B cell (primary cell): ENCODE results near the gene PPP1R26. TPM values are rescaled to one million over a fixed set of nuclear protein-coding genes. Genes with fewer than 3 reads are reported as not detected.

Experiments
- ATAC-seq: fragments of 200-7000 bp; cut with Tn5 transposase; one replicate; pipeline ENCODE4 v1.10.0; 2021; ENCODE audit warnings: low read depth, mild to moderate bottlenecking, moderate number of reproducible peaks, moderate library complexity
- CTCF ChIA-PET: fragments of 350-600 bp; sonication (Branson Sonifier 250); formaldehyde crosslinking; loops from one replicate; lab custom pipeline; 2021; ENCODE audit warnings: antibody characterized with exemption, inconsistent platforms; lab: Charles Lee
- POLR2A ChIA-PET: fragments of 350-600 bp; sonication (Branson Sonifier 250); formaldehyde crosslinking; loops from one replicate; lab custom pipeline; 2021; ENCODE audit warnings: antibody characterized with exemption; lab: Charles Lee
- DNase-seq: peaks from one replicate; pipeline ENCODE4 v3.0.0; 2013
- H2AFZ ChIP-seq: 2 replicates; pipeline ENCODE4 v1.6.1; 2012; ENCODE audit warnings: mild to moderate bottlenecking, low read depth, low read length; ENCODE audit not compliant: insufficient read depth, poor library complexity, severe bottlenecking
- H3K27ac ChIP-seq, 2 donors: 1 replicate in 1 of 2; 2 replicates in 1 of 2; pipeline ENCODE4 v1.5.1; 2012 to 2013; ENCODE audit warnings: low read length in 2 of 2, mild to moderate bottlenecking in 2 of 2, moderate library complexity in 1 of 2
- H3K27me3 ChIP-seq, 4 experiments: fragments of 200-600 bp in 1 of 4; sonication (generic) in 1 of 4; replicated peaks in 1 of 4; 1 replicate in 2 of 4; 2 replicates in 2 of 4; pipeline versions ENCODE4 v1.6.1 to v1.7.0; 2013 to 2016; ENCODE audit warnings: low read length in 3 of 4, mild to moderate bottlenecking in 2 of 4, mixed read lengths in 1 of 4, moderate library complexity in 1 of 4; ENCODE audit not compliant: insufficient read depth in 4 of 4, control insufficient read depth in 3 of 4; ENCODE audit errors: control extremely low read depth in 1 of 4
- H3K36me3 ChIP-seq, 2 experiments: replicated peaks in 1 of 2; 1 replicate in 1 of 2; 2 replicates in 1 of 2; pipeline versions ENCODE4 v1.6.1 to v1.7.1; 2013; ENCODE audit warnings: low read length in 1 of 2; ENCODE audit not compliant: insufficient read depth in 2 of 2, control insufficient read depth in 1 of 2; ENCODE audit errors: control extremely low read depth in 1 of 2, extremely low read depth in 1 of 2
- H3K4me1 ChIP-seq, 2 donors: fragments of 200-600 bp in 1 of 2; sonication (generic) in 1 of 2; 1 replicate in 1 of 2; 2 replicates in 1 of 2; pipeline versions ENCODE4 v1.5.1 to v1.6.1; 2013 to 2017; ENCODE audit warnings: low read length in 2 of 2; ENCODE audit not compliant: control insufficient read depth in 2 of 2, insufficient read depth in 2 of 2
- H3K4me2 ChIP-seq: replicated peaks from 2 replicates; pipeline ENCODE3; 2012; ENCODE audit warnings: mild to moderate bottlenecking, low read depth, low read length; ENCODE audit not compliant: poor library complexity, severe bottlenecking
- H3K4me3 ChIP-seq, 5 experiments: fragments of 200-600 bp in 1 of 5; sonication (generic) in 1 of 5; 1 replicate in 3 of 5; 2 replicates in 2 of 5; pipeline versions ENCODE4 v1.5.1 to v1.7.0; 2011 to 2016; ENCODE audit warnings: low read length in 4 of 5, mild to moderate bottlenecking in 4 of 5, low read depth in 2 of 5, control low read depth in 1 of 5, moderate library complexity in 1 of 5; ENCODE audit not compliant: insufficient read depth in 1 of 5; ENCODE audit errors: control extremely low read depth in 1 of 5, extremely low read depth in 1 of 5
- H3K79me2 ChIP-seq: fragments of 200-600 bp; sonication (generic); one replicate; pipeline ENCODE4 v1.6.0; 2016; ENCODE audit warnings: low read length; ENCODE audit not compliant: control insufficient read depth, insufficient read depth
- H3K9ac ChIP-seq: fragments of 200-600 bp; sonication (generic); 2 replicates; pipeline ENCODE4 v1.6.1; 2017; ENCODE audit warnings: mild to moderate bottlenecking, low read length, moderate library complexity
- H3K9me3 ChIP-seq, 3 donors: one replicate each; pipeline versions ENCODE4 v1.6.1 to v1.7.1; 2013; ENCODE audit warnings: low read length in 2 of 3; ENCODE audit not compliant: control insufficient read depth in 2 of 3, insufficient read depth in 1 of 3; ENCODE audit errors: control extremely low read depth in 1 of 3
- H4K20me1 ChIP-seq: 2 replicates; pipeline ENCODE4 v1.6.0; 2012; ENCODE audit warnings: mild to moderate bottlenecking, low read length; ENCODE audit not compliant: insufficient read depth, control insufficient read depth, poor library complexity, severe bottlenecking
- H3K27ac Mint-ChIP-seq: one replicate; pipeline ENCODE4 v1.8.0; 2021; ENCODE audit warnings: mixed read lengths
- H3K27me3 Mint-ChIP-seq: one replicate; pipeline ENCODE4 v1.8.0; 2021; ENCODE audit warnings: mixed read lengths
- H3K4me1 Mint-ChIP-seq: one replicate; pipeline ENCODE4 v1.8.0; 2021; ENCODE audit warnings: mixed read lengths
- H3K4me3 Mint-ChIP-seq: one replicate; pipeline ENCODE4 v1.8.0; 2021; ENCODE audit warnings: mixed read lengths
- H3K9me3 Mint-ChIP-seq: one replicate; pipeline ENCODE4 v1.8.0; 2022; ENCODE audit warnings: mixed read lengths; ENCODE audit not compliant: insufficient read depth
- CTCF ChIP-seq: fragments of 200-600 bp; IDR thresholded peaks from one replicate; pipeline ENCODE4 v1.8.0; 2022; ENCODE audit warnings: antibody characterized with exemption, mild to moderate bottlenecking
- EZH2 ChIP-seq: IDR thresholded peaks from 2 replicates; pipeline ENCODE4 v1.6.1; 2012; ENCODE audit warnings: borderline replicate concordance, low read depth, mild to moderate bottlenecking, moderate library complexity, low read length; ENCODE audit not compliant: insufficient read depth, poor library complexity, severe bottlenecking
- WGBS: methylation state at CpG from one replicate; pipeline ENCODE4 v1.1.5; 2013; ENCODE audit warnings: missing lambda C conversion rate; ENCODE audit not compliant: insufficient coverage; 5-methylcytosine and 5-hydroxymethylcytosine counted together
- intact Hi-C: fragments of 100-400 bp; cut with micrococcal nuclease; formaldehyde crosslinking; loops from one replicate; pipeline ENCODE4 v1.10.0; 2022
- polyA plus RNA-seq: library from polyadenylated mRNA; depleted of rRNA; stranded (reverse); fragments of >200 nt; gene quantifications from 2 replicates; pipeline ENCODE4 v1.2.3, GENCODE V29; 2012
- total RNA-seq, 2 donors: library from RNA; stranded (reverse); fragments of 120-200 nt in 1 of 2; gene quantifications; 1 replicate in 1 of 2; 2 replicates in 1 of 2; pipeline versions ENCODE4 v1.2.3 to v1.2.4, GENCODE V29; 2013 to 2022

The PPP1R26 gene
- total and polyA plus RNA-seq, 2 donors (not counting 1 experiment from before 2014, with no cell fraction given) = 1.9 to 7.8 TPM

- ATAC-seq = no peak
- TF ChIP-seq EZH2 (no peak), CTCF (no peak)
- peaks cover 40% of the 10 kb centered on the region for H3K27me3 Mint-ChIP-seq
- H3K36me3 ChIP-seq = no peaks in the 10 kb centered on the region
- no peak overlapping the region for H2AFZ ChIP-seq
- H3K4me3 Mint-ChIP-seq = no peak overlapping the region
- no peak overlapping the region for H3K4me3 ChIP-seq
- no peaks in the 10 kb centered on the region for H3K9me3 ChIP-seq
- no peaks in the 10 kb centered on the region for H3K4me1 Mint-ChIP-seq
- no peak overlapping the region for H3K27ac Mint-ChIP-seq
- CTCF ChIA-PET = no interaction called here
- POLR2A ChIA-PET = no interaction called here
- H3K9ac ChIP-seq = no peak overlapping the region
- no peak for DNase-seq
- no peaks in the 10 kb centered on the region for H3K4me1 ChIP-seq
- intact Hi-C loops = no loop called here
- H3K9me3 Mint-ChIP-seq = no peaks in the 10 kb centered on the region
- no peak overlapping the region for H3K27ac ChIP-seq
- no peaks in the 10 kb centered on the region for H3K79me2 ChIP-seq
- peaks cover 0 to 3% (median 1%) of the 10 kb centered on the region in 4 experiments for H3K27me3 ChIP-seq
- no peak overlapping the region for H3K4me2 ChIP-seq
- WGBS = 99% methylated on average over 7 of the region's 7 CpGs
- H4K20me1 ChIP-seq = no peaks in the 10 kb centered on the region
These were observed 15.4 kb upstream of the PPP1R26 start for GRCh38 chr9:135464181-135464580.

- no peak overlapping the region for H3K4me2 ChIP-seq
- H4K20me1 ChIP-seq = no peaks in the 10 kb centered on the region
- peaks cover 0 to 6% (median 0%) of the 10 kb centered on the region in 4 experiments for H3K27me3 ChIP-seq
- no peak overlapping the region for H3K4me3 ChIP-seq
- Mint-ChIP-seq H3K4me3 (no peak overlapping the region), H3K4me1 (no peaks in the 10 kb centered on the region), H3K27me3 (peaks cover 32% of the 10 kb centered on the region), H3K9me3 (no peaks in the 10 kb centered on the region), H3K27ac (no peak overlapping the region)
- ChIA-PET POLR2A (no interaction called here), CTCF (no interaction called here)
- no peak overlapping the region for H3K27ac ChIP-seq
- 57% methylated on average over 14 of the region's 16 CpGs for WGBS
- H3K9me3 ChIP-seq = no peaks in the 10 kb centered on the region
- ATAC-seq = no peak
- no peaks in the 10 kb centered on the region for H3K4me1 ChIP-seq
- intact Hi-C loops = no loop called here
- no peak for TF ChIP-seq EZH2
- TF ChIP-seq CTCF = no peak
- H3K79me2 ChIP-seq = no peaks in the 10 kb centered on the region
- H2AFZ ChIP-seq = peak overlapping the region; percentile 28
- no peaks in the 10 kb centered on the region for H3K36me3 ChIP-seq
- no peak overlapping the region for H3K9ac ChIP-seq
- DNase-seq = no peak
These were observed 10.6 kb upstream of the PPP1R26 start for GRCh38 chr9:135468854-135469521.
